ENCODE measurements around the gene FMNL2. TPM values are rescaled to one million over a fixed set of nuclear protein-coding genes. Genes with fewer than 3 reads are reported as not detected.

FMNL2 gene
- polyA plus RNA-seq, 3 donors, result 86.0 to 102 (median 99.9) TPM

GRCh38 chr2:152609699-152610098 lies 274.7 kb downstream of the FMNL2 start:
- no peak for DNase-seq

GRCh38 chr2:152611458-152612231 lies 276.7 kb downstream of the FMNL2 start:
- no peak for DNase-seq

- DNase-seq, result no peak
Observed at GRCh38 chr2:152613235-152613634, 278.3 kb downstream of the FMNL2 start.

- DNase-seq, result no peak
Observed at GRCh38 chr2:152615177-152615576, 280.2 kb downstream of the FMNL2 start.

GRCh38 chr2:152617456-152618192 lies 282.6 kb downstream of the FMNL2 start:
- DNase-seq, result no peak

GRCh38 chr2:152618193-152618564 lies 283.2 kb downstream of the FMNL2 start:
- DNase-seq, result no peak

GRCh38 chr2:152620208-152620607 lies 285.2 kb downstream of the FMNL2 start:
- DNase-seq, result no peak

GRCh38 chr2:152620985-152621384 lies 286.0 kb downstream of the FMNL2 start:
- DNase-seq, result no peak

- no peak for DNase-seq
Observed at GRCh38 chr2:152622219-152622618, 287.2 kb downstream of the FMNL2 start.

- peak; percentile 30 for DNase-seq
Observed at GRCh38 chr2:152623076-152623740, 288.2 kb downstream of the FMNL2 start.

GRCh38 chr2:152623775-152624174 lies 288.8 kb downstream of the FMNL2 start:
- DNase-seq, result no peak

GRCh38 chr2:152624805-152625204 lies 289.8 kb downstream of the FMNL2 start:
- DNase-seq, result no peak

GRCh38 chr2:152626911-152627339 lies 292.0 kb downstream of the FMNL2 start:
- no peak for DNase-seq

- DNase-seq, result peak; percentile 23
Observed at GRCh38 chr2:152627351-152627957, 292.5 kb downstream of the FMNL2 start.

- DNase-seq, result no peak
Observed at GRCh38 chr2:152629202-152629601, 294.2 kb downstream of the FMNL2 start.

- DNase-seq, result peak; percentile 21
Observed at GRCh38 chr2:152630466-152630865, 295.5 kb downstream of the FMNL2 start.

GRCh38 chr2:152632736-152633135 lies 297.8 kb downstream of the FMNL2 start:
- no peak for DNase-seq

- DNase-seq, result peak; percentile 42
Observed at GRCh38 chr2:152635635-152636298, 300.8 kb downstream of the FMNL2 start.

GRCh38 chr2:152637251-152637650 lies 302.3 kb downstream of the FMNL2 start:
- no peak for DNase-seq

- no peak for DNase-seq
Observed at GRCh38 chr2:152638056-152638455, 303.1 kb downstream of the FMNL2 start.

- DNase-seq, result no peak
Observed at GRCh38 chr2:152638590-152638989, 303.6 kb downstream of the FMNL2 start.

Measured in renal pelvis (tissue), 4 donors.